GM23338 (cell line): Measurements from ENCODE around the gene SMURF1. TPM values are rescaled to one million over a fixed set of nuclear protein-coding genes. Genes with fewer than 3 reads are reported as not detected.

Experiments used
- ATAC-seq: fragments of 200-7000 bp; cut with Tn5 transposase; 3 replicates; pipeline ENCODE4 v1.9.1; 2020
- DNase-seq: peaks from one replicate; pipeline ENCODE4 v3.0.0-alpha.2; 2015; ENCODE audit warnings: low spot score
- H2AFZ ChIP-seq: fragments of 200-600 bp; sonication (generic); 2 replicates; pipeline ENCODE4 v1.8.0; 2016; ENCODE audit warnings: antibody characterized with exemption, mild to moderate bottlenecking, moderate library complexity
- H3F3A ChIP-seq: fragments of 200-600 bp; sonication (generic); replicated peaks from 2 replicates; pipeline ENCODE4 v1.8.0; 2017; ENCODE audit warnings: antibody characterized with exemption, mixed run types, low read depth
- H3K27ac ChIP-seq: fragments of 200-600 bp; sonication (generic); 2 replicates; pipeline ENCODE4 v1.6.1; 2016; ENCODE audit warnings: low read depth
- H3K27me3 ChIP-seq: fragments of 200-600 bp; sonication (generic); 2 replicates; pipeline ENCODE4 v1.8.0; 2016; ENCODE audit warnings: mild to moderate bottlenecking, mixed run types, moderate library complexity; ENCODE audit not compliant: insufficient read depth
- H3K36me3 ChIP-seq: fragments of 200-600 bp; sonication (generic); 2 replicates; pipeline ENCODE4 v1.8.0; 2016; ENCODE audit warnings: mild to moderate bottlenecking; ENCODE audit not compliant: insufficient read depth
- H3K4me1 ChIP-seq: fragments of 200-600 bp; sonication (generic); 2 replicates; pipeline ENCODE4 v1.8.0; 2016; ENCODE audit warnings: mild to moderate bottlenecking, moderate library complexity; ENCODE audit not compliant: insufficient read depth
- H3K4me2 ChIP-seq: fragments of 200-600 bp; sonication (generic); 2 replicates; pipeline ENCODE4 v1.7.1; 2017; ENCODE audit warnings: mixed run types
- H3K4me3 ChIP-seq: fragments of 200-600 bp; sonication (generic); 2 replicates; pipeline ENCODE4 v1.6.1; 2016; ENCODE audit warnings: mixed run types
- H3K79me2 ChIP-seq: fragments of 200-600 bp; sonication (generic); replicated peaks from 2 replicates; pipeline ENCODE4 v1.8.0; 2017; ENCODE audit warnings: mild to moderate bottlenecking; ENCODE audit not compliant: insufficient read depth
- H3K9me2 ChIP-seq: fragments of 200-600 bp; sonication (generic); 2 replicates; pipeline ENCODE4 v1.8.0; 2017; ENCODE audit not compliant: insufficient read depth
- H4K20me1 ChIP-seq: fragments of 200-600 bp; sonication (generic); replicated peaks from 2 replicates; pipeline ENCODE4 v1.8.0; 2017; ENCODE audit warnings: mild to moderate bottlenecking; ENCODE audit not compliant: insufficient read depth
- H3K27ac Mint-ChIP-seq: 2 replicates; pipeline ENCODE4 v1.8.0; 2020; ENCODE audit warnings: inconsistent platforms, mild to moderate bottlenecking, moderate library complexity, mixed read lengths
- H3K27me3 Mint-ChIP-seq: 3 replicates; pipeline ENCODE4 v1.8.0; 2022; ENCODE audit warnings: low read depth, mild to moderate bottlenecking, moderate library complexity, mixed read lengths, inconsistent platforms; ENCODE audit not compliant: insufficient read depth, poor library complexity
- H3K36me3 Mint-ChIP-seq: 3 replicates; pipeline ENCODE4 v1.8.0; 2021; ENCODE audit warnings: low read depth, mild to moderate bottlenecking, inconsistent platforms, moderate library complexity, mixed read lengths
- H3K4me1 Mint-ChIP-seq: 3 replicates; pipeline ENCODE4 v1.8.0; 2020; ENCODE audit warnings: mild to moderate bottlenecking, inconsistent platforms, mixed read lengths
- H3K4me3 Mint-ChIP-seq: 3 replicates; pipeline ENCODE4 v1.8.0; 2021; ENCODE audit warnings: moderate library complexity, mild to moderate bottlenecking, inconsistent platforms, mixed read lengths
- H3K9me3 Mint-ChIP-seq: 3 replicates; pipeline ENCODE4 v1.8.0; 2020; ENCODE audit warnings: moderate library complexity, mild to moderate bottlenecking, inconsistent platforms, mixed read lengths
- CREB1 ChIP-seq: fragments of 250-450 bp; sonication (Bioruptor Pico); IDR thresholded peaks from 2 replicates; pipeline ENCODE4 v1.5.0; 2020; ENCODE audit warnings: low read depth, mild to moderate bottlenecking, moderate library complexity
- ETS1 ChIP-seq: IDR thresholded peaks from 2 replicates; pipeline ENCODE4 v1.6.1; 2016; ENCODE audit warnings: antibody characterized with exemption
- EZH2 ChIP-seq: fragments of 200-600 bp; sonication (generic); IDR thresholded peaks from one replicate; pipeline ENCODE4 v1.8.0; 2017; ENCODE audit warnings: antibody characterized with exemption, mild to moderate bottlenecking, low read depth; ENCODE audit not compliant: unreplicated experiment
- EZH2phosphoT487 ChIP-seq: fragments of 200-600 bp; sonication (generic); IDR thresholded peaks from one replicate; pipeline ENCODE4 v1.8.1; 2018; ENCODE audit warnings: antibody characterized with exemption; ENCODE audit not compliant: unreplicated experiment
- JUNB ChIP-seq: IDR thresholded peaks from one replicate; pipeline ENCODE4 v1.6.1; 2016; ENCODE audit warnings: antibody characterized with exemption; ENCODE audit not compliant: unreplicated experiment
- NANOG ChIP-seq: IDR thresholded peaks from 2 replicates; pipeline ENCODE4 v1.6.1; 2016; ENCODE audit warnings: antibody characterized with exemption, borderline replicate concordance
- POLR2AphosphoS5 ChIP-seq: IDR thresholded peaks from 2 replicates; pipeline ENCODE4 v1.6.1; 2016; ENCODE audit warnings: antibody characterized with exemption, low read depth
- REST ChIP-seq: IDR thresholded peaks from one replicate; pipeline ENCODE4 v1.6.1; 2018; ENCODE audit warnings: antibody characterized with exemption; ENCODE audit not compliant: unreplicated experiment
- STAT1 ChIP-seq: IDR thresholded peaks from one replicate; pipeline ENCODE4 v1.6.1; 2016; ENCODE audit warnings: antibody characterized with exemption; ENCODE audit not compliant: unreplicated experiment
- ZNF114 ChIP-seq: fragments of 250-450 bp; sonication (Bioruptor Pico); IDR thresholded peaks from 2 replicates; pipeline ENCODE4 v1.5.0; 2020; ENCODE audit warnings: mild to moderate bottlenecking, moderate library complexity
- ZNF331 ChIP-seq: fragments of 250-450 bp; sonication (Bioruptor Pico); IDR thresholded peaks from 2 replicates; pipeline ENCODE4 v1.5.0; 2020; ENCODE audit warnings: low read depth, mild to moderate bottlenecking, moderate library complexity
- ZNF462 ChIP-seq: fragments of 250-450 bp; sonication (Bioruptor Pico); IDR thresholded peaks from 2 replicates; pipeline ENCODE4 v1.5.0; 2020; ENCODE audit warnings: mild to moderate bottlenecking, moderate library complexity
- polyA plus RNA-seq: library from polyadenylated mRNA; unstranded; fragments of >200 nt; fragmentation: Nextera tagmentation; extraction: Ambion mirVana; gene quantifications from 2 replicates; pipeline ENCODE4 v1.2.1, GENCODE V29; 2016
- total RNA-seq: library from RNA; depleted of rRNA; stranded (reverse); fragments of >200 nt; shearing (Covaris generic); gene quantifications from 2 replicates; pipeline ENCODE4 v1.2.3, GENCODE V29; 2014
- TF ChIP-seq, protein P1 (sequence below), 2 experiments: fragments of 200-600 bp in 1 of 2; sonication (generic) in 1 of 2; conservative IDR thresholded peaks; 2 replicates each; pipeline versions ENCODE4 v1.5.1 to v1.6.1; 2016 to 2017; ENCODE audit warnings: antibody characterized with exemption in 2 of 2, low read depth in 2 of 2, mild to moderate bottlenecking in 2 of 2, moderate library complexity in 1 of 2

SMURF1 gene
- total and polyA plus RNA-seq, 2 experiments from 2014 or later = 5.8 to 23.9 TPM

DNA sequence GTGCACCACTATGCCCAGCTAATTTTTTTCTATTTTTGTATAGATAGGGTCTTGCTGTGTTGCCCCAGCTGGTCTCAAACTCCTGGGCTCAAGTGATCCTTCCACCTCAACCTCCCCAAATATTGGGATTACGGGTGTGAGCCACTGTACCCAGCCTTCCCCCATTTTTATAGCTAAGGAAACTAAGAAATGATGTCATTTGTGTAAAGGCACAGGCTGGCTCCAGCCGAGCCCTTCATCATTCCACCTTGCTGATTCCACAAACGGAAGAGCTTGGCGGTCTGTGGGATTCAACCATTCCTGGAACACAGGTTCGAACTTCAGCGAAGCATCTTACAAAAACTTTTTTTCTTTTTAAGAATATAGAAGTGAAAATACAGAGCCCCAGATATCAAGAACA lies 14.4 kb downstream of the SMURF1 start:
- Histone ChIP-seq H3K27me3 (no peaks in the 10 kb centered on the region), H3K4me1 (peaks cover 15% of the 10 kb centered on the region; the same call in 1 of the 2 replicates), H4K20me1 (peaks cover 26% of the 10 kb centered on the region), H3K9me2 (no peaks in the 10 kb centered on the region), H3K36me3 (no peaks in the 10 kb centered on the region), H3K4me3 (no peak overlapping the region), H2AFZ (no peak overlapping the region), H3F3A (no peaks in the 10 kb centered on the region), H3K27ac (no peak overlapping the region), H3K79me2 (peaks cover 100% of the 10 kb centered on the region), H3K4me2 (no peak overlapping the region)
- Mint-ChIP-seq H3K4me3 (no peak overlapping the region), H3K27me3 (no peaks in the 10 kb centered on the region), H3K4me1 (peaks cover 20% of the 10 kb centered on the region), H3K36me3 (no peaks in the 10 kb centered on the region), H3K9me3 (no peaks in the 10 kb centered on the region), H3K27ac (no peak overlapping the region)
- TF ChIP-seq CREB1 (CRISPR knock-in tag) (no peak), STAT1 (no peak), REST (no peak), EZH2phosphoT487 (no peak), ZNF331 (CRISPR knock-in tag) (no peak), JUNB (no peak), ZNF462 (CRISPR knock-in tag) (no peak), NANOG (no peak), EZH2 (no peak), ZNF114 (CRISPR knock-in tag) (no peak), POLR2AphosphoS5 (no peak), ETS1 (no peak)
- TF ChIP-seq, protein P1, sequence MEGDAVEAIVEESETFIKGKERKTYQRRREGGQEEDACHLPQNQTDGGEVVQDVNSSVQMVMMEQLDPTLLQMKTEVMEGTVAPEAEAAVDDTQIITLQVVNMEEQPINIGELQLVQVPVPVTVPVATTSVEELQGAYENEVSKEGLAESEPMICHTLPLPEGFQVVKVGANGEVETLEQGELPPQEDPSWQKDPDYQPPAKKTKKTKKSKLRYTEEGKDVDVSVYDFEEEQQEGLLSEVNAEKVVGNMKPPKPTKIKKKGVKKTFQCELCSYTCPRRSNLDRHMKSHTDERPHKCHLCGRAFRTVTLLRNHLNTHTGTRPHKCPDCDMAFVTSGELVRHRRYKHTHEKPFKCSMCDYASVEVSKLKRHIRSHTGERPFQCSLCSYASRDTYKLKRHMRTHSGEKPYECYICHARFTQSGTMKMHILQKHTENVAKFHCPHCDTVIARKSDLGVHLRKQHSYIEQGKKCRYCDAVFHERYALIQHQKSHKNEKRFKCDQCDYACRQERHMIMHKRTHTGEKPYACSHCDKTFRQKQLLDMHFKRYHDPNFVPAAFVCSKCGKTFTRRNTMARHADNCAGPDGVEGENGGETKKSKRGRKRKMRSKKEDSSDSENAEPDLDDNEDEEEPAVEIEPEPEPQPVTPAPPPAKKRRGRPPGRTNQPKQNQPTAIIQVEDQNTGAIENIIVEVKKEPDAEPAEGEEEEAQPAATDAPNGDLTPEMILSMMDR (conservative IDR thresholded peaks at IDR 0.05; ENCODE audit: low read depth in 2 of 2) = no peak
- no peak for DNase-seq
- ATAC-seq = no peak
